Activated CD4-positive, alpha-beta T cell treated with anti-CD3 and anti-CD28 coated beads, Interleukin-2, amount 50 U/mL, for 24 hours (primary cell): ENCODE data around the gene SIGLEC12.
"Not testable (repeated sequence)": the region's sequence is repeated elsewhere in the genome, so short reads cannot be mapped to it uniquely, and the experiment has no call there.

ENCODE experiments used
- DNase-seq, 2 donors: peaks; one replicate each; pipeline ENCODE4 v3.0.0-alpha.2; 2020; ENCODE audit warnings: low read depth in 1 of 2, low spot score in 1 of 2

SIGLEC12 gene

DNA sequence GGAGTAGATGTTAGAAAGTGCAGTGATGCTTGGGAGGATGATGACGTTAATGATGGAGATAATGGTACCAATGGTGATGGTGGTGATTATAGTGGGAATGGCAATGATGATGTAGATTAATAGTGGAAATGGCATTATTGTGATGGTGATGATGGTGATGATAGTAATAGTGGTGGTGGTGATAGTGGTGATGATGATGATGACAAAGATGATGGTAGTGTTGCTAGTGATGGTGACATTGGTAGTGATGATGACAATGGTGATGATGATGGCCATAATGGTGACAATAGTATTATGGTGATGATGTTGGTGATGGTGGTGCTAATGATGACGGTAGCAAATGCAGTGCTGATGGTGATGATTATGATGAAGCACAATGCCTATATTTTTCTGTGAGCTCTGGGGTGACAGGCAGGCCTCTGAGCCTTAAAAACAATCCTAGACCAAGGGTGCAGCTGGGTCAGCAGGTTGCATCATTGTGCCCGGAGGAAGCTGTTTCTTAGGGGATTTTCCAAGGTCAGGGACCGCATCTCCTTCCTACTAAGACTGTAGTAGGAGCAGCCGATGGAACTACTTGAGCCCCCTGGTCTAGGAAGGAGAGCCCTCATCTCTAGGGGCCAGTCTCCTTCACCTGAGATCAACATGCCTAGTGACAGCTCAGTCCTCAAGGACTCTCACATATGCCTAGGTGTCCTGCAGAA, 15.5 kb downstream of the SIGLEC12 start:
- DNase-seq, result no peak

- no peak for DNase-seq
Measured at GRCh38 chr19:51480590-51480989, 21.0 kb downstream of the SIGLEC12 start.

DNA sequence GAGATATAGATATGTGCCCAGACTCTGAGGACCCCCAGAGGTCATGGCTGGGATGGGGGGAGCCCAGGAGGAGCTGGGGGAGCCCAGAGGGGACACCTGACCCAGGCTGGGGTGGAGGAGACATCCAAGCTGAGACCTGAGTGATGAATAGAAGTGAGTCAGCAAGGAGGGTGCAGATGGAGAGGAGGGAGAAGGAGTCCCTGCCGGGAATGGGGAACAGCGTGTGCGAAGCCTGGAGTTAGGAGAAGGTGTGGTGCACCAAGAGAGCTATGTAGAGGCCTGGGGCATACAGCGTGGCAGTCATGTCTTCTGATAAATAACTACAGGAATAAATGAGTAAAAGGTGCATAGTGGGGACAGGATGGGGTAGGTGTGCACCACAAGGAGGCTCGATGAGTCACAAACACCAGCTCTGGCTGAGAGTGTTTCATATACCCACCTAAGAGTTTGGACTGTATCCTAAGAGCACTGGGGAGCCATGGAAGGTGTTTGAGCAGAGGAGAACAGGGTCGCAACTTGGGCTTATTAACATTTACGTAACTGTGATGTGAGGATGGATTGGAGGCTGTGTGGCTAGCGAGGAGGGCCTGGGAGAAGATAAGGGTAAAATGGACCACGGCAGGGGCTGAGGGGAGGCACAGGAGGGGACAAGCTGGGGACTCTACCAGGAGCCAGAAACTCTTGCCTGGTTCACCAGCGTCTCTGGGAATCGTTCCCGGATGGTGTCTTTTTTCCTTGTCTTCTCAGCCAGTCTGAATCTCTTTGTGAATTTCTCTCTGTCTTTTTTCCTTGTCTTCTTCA, 21.9 kb downstream of the SIGLEC12 start:
- peak in 1 of 2 donors; percentile 18 for DNase-seq

- no peak for DNase-seq
Measured at GRCh38 chr19:51478381-51479234, 23.0 kb downstream of the SIGLEC12 start, which contains the start of gene CEACAM18. Gene CEACAM18 (plus strand): TSS chr19:51478539.

GRCh38 chr19:51477344-51477743, 24.3 kb downstream of the SIGLEC12 start:
- DNase-seq, result no peak

- DNase-seq, result no peak
Measured at GRCh38 chr19:51476164-51476563, 25.4 kb downstream of the SIGLEC12 start.

DNA sequence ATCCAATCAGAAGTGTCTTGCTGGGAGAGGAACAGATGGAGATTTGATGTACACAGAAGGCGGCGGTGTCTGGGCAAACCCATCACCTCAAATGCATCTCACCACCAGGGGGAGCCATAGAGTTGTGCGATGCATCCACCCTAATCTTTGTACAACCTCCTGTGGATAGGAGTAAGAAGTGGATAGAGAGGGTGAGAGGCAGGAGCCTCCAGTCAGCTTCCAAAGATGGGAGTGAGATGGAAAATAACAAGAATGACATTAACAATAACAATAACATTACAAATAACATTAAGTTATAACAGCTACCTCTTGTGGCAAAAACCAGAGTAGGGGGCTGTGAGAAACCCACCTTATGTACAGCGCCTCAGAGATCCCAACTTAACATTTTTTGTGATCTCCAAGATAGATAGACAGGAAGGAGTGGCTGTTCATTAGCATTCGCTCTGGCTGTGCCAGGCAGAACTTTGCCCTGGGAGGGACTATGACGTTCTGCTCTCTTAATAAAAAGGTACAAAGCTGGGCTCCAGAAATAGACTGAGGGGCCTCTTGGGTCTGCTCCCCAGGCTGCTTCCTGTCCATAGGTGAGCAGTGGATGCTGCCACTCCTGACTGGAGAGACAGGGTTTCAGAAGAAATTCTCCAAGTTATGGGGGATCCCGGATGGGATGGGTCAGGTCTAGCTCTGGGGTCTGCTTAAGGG, 28.4 kb downstream of the SIGLEC12 start:
- peak; percentile 80 to 88 for DNase-seq

DNA sequence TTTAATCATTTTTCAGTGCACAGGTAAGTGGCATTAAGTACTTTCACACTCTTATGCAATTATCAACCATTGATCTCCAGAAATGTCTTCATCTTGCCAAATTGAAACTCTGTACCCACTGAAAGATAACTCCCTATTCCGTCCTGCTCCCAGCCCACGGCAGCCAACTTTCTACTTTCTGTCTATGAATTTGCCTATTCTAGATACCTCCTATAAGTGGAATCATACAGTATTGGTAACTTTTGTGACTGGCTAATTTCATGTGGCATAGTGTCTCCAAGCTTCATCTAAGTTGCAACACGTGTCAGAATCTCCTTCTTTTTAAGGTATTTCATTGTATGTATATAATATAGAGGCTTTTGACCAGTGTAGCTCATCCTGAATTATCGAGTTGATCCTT, 29.0 kb downstream of the SIGLEC12 start:
- no peak for DNase-seq

DNA sequence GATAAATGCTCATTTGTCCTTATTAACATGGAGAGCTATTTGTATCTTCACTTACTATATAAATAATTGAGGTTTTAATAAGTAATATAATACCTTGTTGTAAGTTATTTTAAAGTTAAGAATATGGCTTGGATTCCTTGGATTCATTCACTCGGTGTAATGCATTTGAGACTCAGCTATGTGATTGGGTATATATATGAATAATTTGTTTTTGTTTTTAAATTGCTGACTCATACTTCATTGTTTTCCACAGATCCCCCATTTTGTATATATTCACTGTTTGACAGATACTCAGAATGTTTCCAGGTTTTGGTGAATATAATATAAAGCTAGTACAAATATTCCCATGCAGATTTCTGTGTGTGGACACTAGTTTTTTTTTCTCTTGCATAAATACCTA, 30.1 kb downstream of the SIGLEC12 start:
- no peak for DNase-seq

- no peak for DNase-seq
Measured at GRCh38 chr19:51470966-51471365, 30.6 kb downstream of the SIGLEC12 start.

DNA sequence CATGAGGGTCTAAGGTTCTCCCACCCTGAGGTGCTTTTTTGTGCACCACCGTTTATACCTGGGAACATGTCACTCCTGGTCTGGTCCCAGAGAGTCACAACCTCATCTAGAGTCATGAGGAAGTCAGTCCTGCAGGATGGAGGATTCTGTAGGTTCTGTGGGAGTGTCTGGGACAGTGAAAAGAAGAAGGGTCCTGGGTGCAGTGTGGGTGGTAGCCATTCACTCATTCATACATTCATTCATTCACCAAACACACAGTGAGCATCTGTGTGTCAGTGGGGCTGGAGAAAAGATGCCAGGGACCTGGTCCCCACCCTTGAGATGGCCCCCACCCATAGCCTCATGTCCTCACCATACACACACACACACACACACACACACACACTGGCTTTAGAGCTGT, 32.0 kb downstream of the SIGLEC12 start:
- DNase-seq, result no peak

DNA sequence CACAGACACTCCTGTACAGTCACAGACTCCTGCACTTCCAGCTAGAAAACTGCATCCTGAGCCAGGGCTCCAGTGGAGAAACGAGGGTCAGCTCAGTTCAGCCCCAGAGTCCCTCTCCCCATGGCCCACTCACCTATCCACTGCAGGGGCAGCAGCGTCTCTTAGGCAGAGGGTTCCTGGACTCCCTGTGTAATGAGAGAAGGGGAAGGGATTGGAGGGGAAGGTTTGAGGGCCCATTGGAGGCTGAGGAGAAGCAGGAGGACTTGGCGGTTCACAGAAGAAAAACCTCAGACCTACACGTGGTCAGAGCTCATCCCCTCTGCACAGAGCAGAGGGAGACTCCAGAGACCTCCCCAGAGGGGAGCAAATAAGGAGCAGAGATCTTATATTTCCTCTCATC, 32.4 kb downstream of the SIGLEC12 start:
- DNase-seq, result no peak

GRCh38 chr19:51468545-51468920, 33.1 kb downstream of the SIGLEC12 start:
- no peak for DNase-seq

GRCh38 chr19:51467864-51468544, 33.6 kb downstream of the SIGLEC12 start:
- no peak for DNase-seq

DNA sequence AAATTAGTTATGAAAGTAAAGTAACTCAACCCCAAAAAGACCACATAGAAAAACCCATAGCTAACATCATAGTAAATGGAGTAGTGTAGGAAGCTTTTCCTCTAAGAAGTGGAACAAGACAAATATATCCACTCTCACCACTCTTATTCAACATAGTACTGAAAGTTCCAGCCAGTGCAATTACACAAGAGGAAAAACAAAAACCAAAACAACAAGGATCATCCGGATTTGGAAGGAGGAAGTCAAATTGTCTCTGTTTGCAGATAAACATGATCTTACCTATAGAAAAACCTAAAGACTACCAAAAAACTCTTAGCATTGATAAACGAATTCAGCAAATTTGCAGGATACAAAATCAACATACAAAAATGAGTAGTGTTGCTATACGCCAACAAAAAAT, 34.9 kb downstream of the SIGLEC12 start:
- no peak for DNase-seq

GRCh38 chr19:51463976-51464581, 37.5 kb downstream of the SIGLEC12 start:
- DNase-seq, result not testable (repeated sequence)

GRCh38 chr19:51462681-51463080, 38.9 kb downstream of the SIGLEC12 start:
- no peak for DNase-seq

GRCh38 chr19:51462276-51462675, 39.3 kb downstream of the SIGLEC12 start:
- DNase-seq, result no peak

- no peak for DNase-seq
Measured at GRCh38 chr19:51461723-51462161, 39.9 kb downstream of the SIGLEC12 start.
